ENCODE results near the gene B9D1. TPM values are rescaled to one million over a fixed set of nuclear protein-coding genes. Genes with fewer than 3 reads are reported as not detected.

The B9D1 gene
- total RNA-seq, 1 experiment from 2014 or later = 20.0 TPM

DNA sequence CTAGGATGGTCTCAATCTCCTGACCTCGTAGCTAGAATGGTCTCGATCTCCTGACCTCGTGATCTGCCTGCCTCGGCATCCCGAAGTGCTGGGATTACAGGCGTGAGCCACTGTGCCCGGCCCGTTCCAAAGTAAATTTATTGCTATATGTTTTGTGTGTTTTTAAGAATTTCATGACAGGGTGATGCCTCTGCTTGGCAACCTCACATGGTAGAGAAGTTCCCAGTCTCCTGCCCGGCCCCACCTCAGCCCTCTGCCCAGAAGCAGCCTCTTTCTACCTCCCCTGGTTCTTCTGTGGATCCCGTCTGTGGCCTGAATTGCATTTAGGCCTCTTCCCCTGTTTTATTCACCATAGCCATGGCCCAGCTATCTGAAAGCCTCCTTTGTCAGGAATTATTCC is 55.0 kb downstream of the B9D1 start:
- ChIA-PET POLR2A (no interaction called here), CTCF (no interaction called here), RAD21 (ENCODE audit: low non-redundant PET in 1 of 2, low total read pairs in 2 of 2, uncharacterized antibody in 2 of 2, unreplicated experiment in 2 of 2) (no interaction called here)
- no peak overlapping the region for H3K4me3 ChIP-seq (replicated peaks in 1 of 2; ENCODE audit: low read depth in 1 of 2, low read length in 2 of 2)
- H3K4me2 ChIP-seq (ENCODE audit: low read length) = no peak overlapping the region
- H4K20me1 ChIP-seq (ENCODE audit: insufficient read depth) = no peaks in the 10 kb centered on the region
- intact Hi-C loops (cut with micrococcal nuclease) = no loop called here
- H3K9me2 ChIP-seq (ENCODE audit: insufficient read depth) = no peaks in the 10 kb centered on the region
- H3K27ac ChIP-seq (ENCODE audit: low read depth, low read length) = no peak overlapping the region
- no peak for DNase-seq (ENCODE audit: low read depth, low spot score)
- H3K36me3 ChIP-seq (ENCODE audit: control insufficient read depth in 1 of 2, insufficient read depth in 2 of 2, low read length in 2 of 2) = peaks cover 6 to 20% of the 10 kb centered on the region in 2 experiments; a peak in 3 of 4 replicates
- no peak for ATAC-seq
- no peak overlapping the region for H3K9ac ChIP-seq (ENCODE audit: low read length)
- H3K27me3 ChIP-seq (ENCODE audit: insufficient read depth, low read length) = no peaks in the 10 kb centered on the region
- H2AFZ ChIP-seq (ENCODE audit: low read depth, low read length, poor library complexity, severe bottlenecking) = no peak overlapping the region
- peaks cover 16% of the 10 kb centered on the region; the same call in 1 of the 2 replicates for H3K79me2 ChIP-seq (ENCODE audit: insufficient read depth, low read length)
- TF ChIP-seq ZFX (IDR thresholded peaks at IDR 0.05) (no peak), ELF1 (IDR thresholded peaks at IDR 0.05; ENCODE audit: borderline replicate concordance, low read depth) (no peak)
- no TSS peak for BruUV-seq (replicated peaks)
- no peaks in the 10 kb centered on the region for H3K9me3 ChIP-seq (ENCODE audit: control insufficient read depth in 1 of 2, insufficient read depth in 1 of 2, low read depth in 1 of 2, low read length in 2 of 2)
- H3K4me1 ChIP-seq (ENCODE audit: control insufficient read depth in 1 of 2, insufficient read depth in 2 of 2, low read length in 2 of 2) = peaks cover 0 to 5% of the 10 kb centered on the region in 2 experiments; a peak in 1 of 4 replicates

DNA sequence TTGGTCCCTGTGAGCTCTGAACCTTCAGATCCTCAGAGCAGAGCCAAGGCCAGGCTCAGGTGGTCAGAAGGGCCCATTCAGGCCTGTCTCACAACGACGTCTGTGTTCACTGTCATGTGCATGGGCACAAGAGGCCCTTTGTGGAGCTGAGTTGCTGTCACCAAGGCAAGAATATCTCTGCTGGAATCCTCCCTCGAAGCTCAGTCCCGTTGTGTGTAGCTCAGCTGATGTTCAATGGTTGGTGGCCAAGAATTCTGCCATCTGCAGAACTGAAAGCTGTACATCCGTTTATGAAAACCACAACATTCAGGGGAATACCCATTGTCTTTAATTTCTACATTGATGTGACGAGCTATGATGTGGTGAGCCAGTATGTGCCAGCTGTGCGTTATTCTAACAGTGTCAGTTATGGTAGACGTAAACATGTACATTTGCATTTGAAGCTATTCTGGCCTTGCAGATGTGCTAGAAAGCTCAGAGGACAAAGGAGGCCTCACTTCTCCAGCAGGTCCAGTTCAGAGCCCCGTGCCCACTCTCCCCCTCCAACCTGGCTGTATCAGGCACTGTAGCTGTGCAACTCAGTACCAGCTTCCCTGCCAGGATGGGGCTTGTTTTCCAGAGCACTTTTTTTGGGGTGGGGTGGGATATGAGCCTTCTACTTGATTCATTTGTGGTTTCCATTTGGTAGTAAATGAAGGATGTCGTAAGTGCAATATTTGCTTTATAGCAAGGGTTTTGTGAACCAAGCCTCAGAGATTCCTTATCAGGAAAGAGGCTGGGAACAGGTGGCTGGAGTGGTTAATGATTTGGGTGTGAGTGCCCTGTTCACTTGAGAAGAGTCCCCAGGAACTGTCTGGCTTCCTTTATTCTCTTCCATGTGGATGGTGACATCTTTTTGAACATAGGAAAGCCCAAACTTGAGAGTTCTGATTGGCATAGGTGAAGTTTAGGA is 56.1 kb downstream of the B9D1 start:
- DNase-seq (ENCODE audit: low read depth, low spot score) (no peak), ATAC-seq (no peak)
- no TSS peak for BruUV-seq (replicated peaks)
- H3K9me3 ChIP-seq (ENCODE audit: control insufficient read depth in 1 of 2, insufficient read depth in 1 of 2, low read depth in 1 of 2, low read length in 2 of 2) = no peaks in the 10 kb centered on the region
- peaks cover 20% of the 10 kb centered on the region; the same call in 1 of the 2 replicates for H3K79me2 ChIP-seq (ENCODE audit: insufficient read depth, low read length)
- no peaks in the 10 kb centered on the region for H3K27me3 ChIP-seq (ENCODE audit: insufficient read depth, low read length)
- H4K20me1 ChIP-seq (ENCODE audit: insufficient read depth) = no peaks in the 10 kb centered on the region
- intact Hi-C loops (cut with micrococcal nuclease) = no loop called here
- ChIA-PET RAD21 (ENCODE audit: low non-redundant PET in 1 of 2, low total read pairs in 2 of 2, uncharacterized antibody in 2 of 2, unreplicated experiment in 2 of 2) (no interaction called here), POLR2A (no interaction called here), CTCF (no interaction called here)
- H3K4me3 ChIP-seq (replicated peaks in 1 of 2; ENCODE audit: low read depth in 1 of 2, low read length in 2 of 2) = no peak overlapping the region
- H2AFZ ChIP-seq (ENCODE audit: low read depth, low read length, poor library complexity, severe bottlenecking) = no peak overlapping the region
- H3K27ac ChIP-seq (ENCODE audit: low read depth, low read length) = no peak overlapping the region
- H3K4me1 ChIP-seq (ENCODE audit: control insufficient read depth in 1 of 2, insufficient read depth in 2 of 2, low read length in 2 of 2) = peaks cover 0 to 5% of the 10 kb centered on the region in 2 experiments; a peak in 1 of 4 replicates
- peaks cover 0 to 14% of the 10 kb centered on the region in 2 experiments; a peak in 3 of 4 replicates for H3K36me3 ChIP-seq (ENCODE audit: control insufficient read depth in 1 of 2, insufficient read depth in 2 of 2, low read length in 2 of 2)
- no peak overlapping the region for H3K4me2 ChIP-seq (ENCODE audit: low read length)
- no peak overlapping the region for H3K9ac ChIP-seq (ENCODE audit: low read length)
- no peak for TF ChIP-seq EGR1 (IDR thresholded peaks at IDR 0.05; ENCODE audit: low read depth)
- peak; percentile 12; the same call in 1 of the 2 replicates for TF ChIP-seq ZFX (IDR thresholded peaks at IDR 0.05)
- no peak for TF ChIP-seq YY1 (IDR thresholded peaks at IDR 0.05; ENCODE audit: extremely low read depth, insufficient replicate concordance, low read depth, low read length)
- no peaks in the 10 kb centered on the region for H3K9me2 ChIP-seq (ENCODE audit: insufficient read depth)

Data from HCT116 (cell line).